ENCODE data around the gene ACSS1.

Gene ACSS1

GRCh38 chr20:25058051-25058846 lies at the start of gene ACSS1:
Gene ACSS1 (minus strand): TSS chr20:25058139. CDS start chr20:25058102, 37 bp downstream.
- no peak for DNase-seq (ENCODE audit: low spot score)

GRCh38 chr20:25103526-25103925 lies 45.6 kb upstream of the ACSS1 start:
- no peak for DNase-seq (ENCODE audit: low spot score)

- DNase-seq (ENCODE audit: low spot score): no peak
Measured at GRCh38 chr20:25100914-25101313, 43.0 kb upstream of the ACSS1 start.

- no peak for DNase-seq (ENCODE audit: low spot score)
Measured at GRCh38 chr20:25099601-25100140, 41.7 kb upstream of the ACSS1 start.

- no peak for DNase-seq (ENCODE audit: low spot score)
Measured at GRCh38 chr20:25097498-25097897, 39.6 kb upstream of the ACSS1 start.

GRCh38 chr20:25090492-25091429 lies 32.8 kb upstream of the ACSS1 start:
- no peak for DNase-seq (ENCODE audit: low spot score)

- no peak for DNase-seq (ENCODE audit: low spot score)
Measured at GRCh38 chr20:25089662-25090061, 31.7 kb upstream of the ACSS1 start.

- DNase-seq (ENCODE audit: low spot score): no peak
Measured at GRCh38 chr20:25089096-25089495, 31.2 kb upstream of the ACSS1 start.

GRCh38 chr20:25088267-25088666 lies 30.3 kb upstream of the ACSS1 start:
- DNase-seq (ENCODE audit: low spot score): peak; percentile 9

GRCh38 chr20:25087186-25087929 lies 29.4 kb upstream of the ACSS1 start:
- DNase-seq (ENCODE audit: low spot score): peak; percentile 4

- peak; percentile 3 for DNase-seq (ENCODE audit: low spot score)
Measured at GRCh38 chr20:25085756-25086495, 28.0 kb upstream of the ACSS1 start.

GRCh38 chr20:25084626-25085187 lies 26.8 kb upstream of the ACSS1 start:
- peak; percentile 9 for DNase-seq (ENCODE audit: low spot score)

GRCh38 chr20:25083773-25084625 lies 26.1 kb upstream of the ACSS1 start:
- peak; percentile 17 for DNase-seq (ENCODE audit: low spot score)

- peak; percentile 10 for DNase-seq (ENCODE audit: low spot score)
Measured at GRCh38 chr20:25083141-25083772, 25.3 kb upstream of the ACSS1 start.

- peak; percentile 27 for DNase-seq (ENCODE audit: low spot score)
Measured at GRCh38 chr20:25082498-25082873, 24.5 kb upstream of the ACSS1 start.

- peak; percentile 9 for DNase-seq (ENCODE audit: low spot score)
Measured at GRCh38 chr20:25081730-25082497, 24.0 kb upstream of the ACSS1 start, which contains the start of gene VSX1. Gene VSX1 (minus strand): TSS chr20:25082141. CDS start chr20:25082096, 45 bp downstream.

GRCh38 chr20:25081065-25081729 lies 23.3 kb upstream of the ACSS1 start:
- DNase-seq (ENCODE audit: low spot score): peak; percentile 69

- DNase-seq (ENCODE audit: low spot score): peak; percentile 31
Measured at GRCh38 chr20:25079171-25079570, 21.2 kb upstream of the ACSS1 start.
